PC-9 (cell line): Measurements from ENCODE around the gene RREB1.

Source experiments
- EZH2 ChIP-seq: fragments of 200-600 bp; sonication (generic); IDR thresholded peaks from 2 replicates; pipeline ENCODE4 v1.8.0; 2017; ENCODE audit warnings: antibody characterized with exemption, low read depth
- TF ChIP-seq, protein P1 (sequence below): fragments of 200-600 bp; sonication (generic); conservative IDR thresholded peaks from 2 replicates; pipeline ENCODE4 v1.6.1; 2017; ENCODE audit warnings: mixed run types, antibody characterized with exemption, mild to moderate bottlenecking, moderate library complexity

DNA sequence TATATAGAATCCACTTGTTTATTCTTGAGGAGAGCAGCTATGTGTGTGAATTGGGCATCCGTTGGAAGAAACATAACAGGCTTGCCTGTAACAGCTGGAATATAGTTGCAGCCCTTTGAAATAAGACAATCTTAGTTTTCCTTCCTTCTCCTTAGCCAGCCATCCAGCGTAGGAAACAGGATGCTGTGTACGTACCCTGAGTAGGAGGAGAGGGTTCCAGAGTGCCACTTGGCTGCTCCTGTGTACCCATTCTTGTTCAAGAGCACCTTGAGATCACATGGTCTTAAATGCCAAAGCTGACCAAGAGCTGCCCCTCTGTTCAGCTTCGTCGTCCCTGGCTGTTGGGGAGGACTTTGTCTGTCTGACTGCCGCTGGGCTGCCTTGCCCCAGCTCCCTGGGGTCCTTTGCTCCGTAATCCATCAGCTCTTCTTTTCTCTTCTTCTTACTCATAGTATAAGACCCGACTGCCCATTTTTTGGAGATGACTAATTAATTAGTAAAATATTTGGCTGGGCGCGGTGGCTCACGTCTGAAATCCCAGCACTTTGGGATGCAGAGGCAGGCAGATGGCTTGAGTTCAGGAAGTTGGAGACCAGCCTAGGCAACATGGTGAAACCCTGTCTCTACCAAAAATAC, 49.0 kb downstream of the RREB1 start:
- TF ChIP-seq, protein P1, sequence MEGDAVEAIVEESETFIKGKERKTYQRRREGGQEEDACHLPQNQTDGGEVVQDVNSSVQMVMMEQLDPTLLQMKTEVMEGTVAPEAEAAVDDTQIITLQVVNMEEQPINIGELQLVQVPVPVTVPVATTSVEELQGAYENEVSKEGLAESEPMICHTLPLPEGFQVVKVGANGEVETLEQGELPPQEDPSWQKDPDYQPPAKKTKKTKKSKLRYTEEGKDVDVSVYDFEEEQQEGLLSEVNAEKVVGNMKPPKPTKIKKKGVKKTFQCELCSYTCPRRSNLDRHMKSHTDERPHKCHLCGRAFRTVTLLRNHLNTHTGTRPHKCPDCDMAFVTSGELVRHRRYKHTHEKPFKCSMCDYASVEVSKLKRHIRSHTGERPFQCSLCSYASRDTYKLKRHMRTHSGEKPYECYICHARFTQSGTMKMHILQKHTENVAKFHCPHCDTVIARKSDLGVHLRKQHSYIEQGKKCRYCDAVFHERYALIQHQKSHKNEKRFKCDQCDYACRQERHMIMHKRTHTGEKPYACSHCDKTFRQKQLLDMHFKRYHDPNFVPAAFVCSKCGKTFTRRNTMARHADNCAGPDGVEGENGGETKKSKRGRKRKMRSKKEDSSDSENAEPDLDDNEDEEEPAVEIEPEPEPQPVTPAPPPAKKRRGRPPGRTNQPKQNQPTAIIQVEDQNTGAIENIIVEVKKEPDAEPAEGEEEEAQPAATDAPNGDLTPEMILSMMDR = no peak
- no peak for TF ChIP-seq EZH2
